Sigmoid colon (tissue), 4 donors: ENCODE results near the gene BTBD9.

ENCODE experiments used
- EP300 ChIP-seq, 4 donors: sonication (generic); formaldehyde crosslinking; IDR thresholded peaks; one replicate each; pipeline ENCODE4 v1.6.1; 2017; ENCODE audit warnings: antibody characterized with exemption in 4 of 4
- TF ChIP-seq, protein P1 (sequence below), 4 experiments: fragments of 450-650 bp in 3 of 4; fragments of 200-600 bp in 1 of 4; IDR thresholded peaks; one replicate each; pipeline ENCODE4 v1.5.1; 2016 to 2019; ENCODE audit warnings: antibody characterized with exemption in 4 of 4, mild to moderate bottlenecking in 3 of 4, moderate library complexity in 2 of 4

DNA sequence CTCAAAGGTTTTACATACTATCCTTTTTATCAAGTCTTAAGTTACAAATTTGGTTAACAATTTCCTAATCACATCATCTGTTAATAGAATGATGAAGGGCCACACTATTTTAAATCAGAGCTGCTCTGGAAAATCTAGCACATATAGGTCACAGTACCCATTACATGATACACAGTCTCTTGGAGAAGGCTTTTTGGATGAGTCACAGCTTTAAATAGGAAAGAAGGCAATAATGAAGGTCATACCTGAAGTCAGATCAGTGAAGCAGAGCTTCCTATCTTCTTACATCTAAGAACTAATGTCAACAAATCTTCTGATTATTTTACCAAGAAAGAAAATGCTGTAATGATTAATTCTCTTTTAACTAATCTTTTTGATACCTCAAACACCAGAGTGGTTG, 248.5 kb downstream of the BTBD9 start:
- TF ChIP-seq, protein P1, sequence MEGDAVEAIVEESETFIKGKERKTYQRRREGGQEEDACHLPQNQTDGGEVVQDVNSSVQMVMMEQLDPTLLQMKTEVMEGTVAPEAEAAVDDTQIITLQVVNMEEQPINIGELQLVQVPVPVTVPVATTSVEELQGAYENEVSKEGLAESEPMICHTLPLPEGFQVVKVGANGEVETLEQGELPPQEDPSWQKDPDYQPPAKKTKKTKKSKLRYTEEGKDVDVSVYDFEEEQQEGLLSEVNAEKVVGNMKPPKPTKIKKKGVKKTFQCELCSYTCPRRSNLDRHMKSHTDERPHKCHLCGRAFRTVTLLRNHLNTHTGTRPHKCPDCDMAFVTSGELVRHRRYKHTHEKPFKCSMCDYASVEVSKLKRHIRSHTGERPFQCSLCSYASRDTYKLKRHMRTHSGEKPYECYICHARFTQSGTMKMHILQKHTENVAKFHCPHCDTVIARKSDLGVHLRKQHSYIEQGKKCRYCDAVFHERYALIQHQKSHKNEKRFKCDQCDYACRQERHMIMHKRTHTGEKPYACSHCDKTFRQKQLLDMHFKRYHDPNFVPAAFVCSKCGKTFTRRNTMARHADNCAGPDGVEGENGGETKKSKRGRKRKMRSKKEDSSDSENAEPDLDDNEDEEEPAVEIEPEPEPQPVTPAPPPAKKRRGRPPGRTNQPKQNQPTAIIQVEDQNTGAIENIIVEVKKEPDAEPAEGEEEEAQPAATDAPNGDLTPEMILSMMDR (IDR thresholded peaks at IDR 0.05): no peak
- no peak for TF ChIP-seq EP300 (IDR thresholded peaks at IDR 0.05)
